IMR-90 (cell line): ENCODE results near the gene TMEM223.

Experiments used
- FOS ChIP-seq: fragments of 150-350 bp; IDR thresholded peaks from 2 replicates; pipeline ENCODE4 v1.6.1; 2016; ENCODE audit warnings: low read depth, low read length
- RFX5 ChIP-seq: IDR thresholded peaks from 2 replicates; pipeline ENCODE4 v1.8.0; 2012; ENCODE audit warnings: low read depth, mild to moderate bottlenecking, low read length, moderate library complexity
- SMC3 ChIP-seq: fragments of 150-350 bp; IDR thresholded peaks from 2 replicates; pipeline ENCODE4 v1.6.1; 2016; ENCODE audit warnings: low read depth, mild to moderate bottlenecking, antibody characterized with exemption, low read length, moderate library complexity
- TF ChIP-seq, protein P1 (sequence below): conservative IDR thresholded peaks from 2 replicates; pipeline ENCODE4 v1.5.1; 2012; ENCODE audit warnings: mild to moderate bottlenecking, low read depth, low read length, improper control_type of control experiment
- TF ChIP-seq, protein P2 (sequence below): fragments of 150-350 bp; IDR thresholded peaks from 2 replicates; pipeline ENCODE4 v1.6.1; 2016; ENCODE audit warnings: low read depth, mild to moderate bottlenecking, low read length, moderate library complexity, borderline replicate concordance

DNA sequence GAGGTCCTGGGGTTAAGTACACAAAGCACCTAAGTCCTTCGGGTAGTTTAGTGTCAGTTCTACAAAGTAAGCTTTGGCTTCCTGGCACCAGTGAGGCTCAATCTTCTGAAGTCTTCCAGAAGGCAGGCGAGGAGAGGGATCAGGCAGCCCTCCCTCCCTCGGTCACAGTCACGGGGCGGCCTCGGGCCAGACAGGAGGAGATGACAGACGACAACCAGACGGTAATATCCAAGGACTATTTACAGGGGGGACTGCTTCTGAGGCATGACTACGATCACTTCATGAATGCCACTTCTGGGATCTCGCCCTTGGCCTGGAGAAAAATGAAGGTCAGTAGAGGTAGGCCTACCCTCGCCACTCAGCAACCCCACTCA is 383 bp upstream of the TMEM223 start:
- TF ChIP-seq, protein P1, sequence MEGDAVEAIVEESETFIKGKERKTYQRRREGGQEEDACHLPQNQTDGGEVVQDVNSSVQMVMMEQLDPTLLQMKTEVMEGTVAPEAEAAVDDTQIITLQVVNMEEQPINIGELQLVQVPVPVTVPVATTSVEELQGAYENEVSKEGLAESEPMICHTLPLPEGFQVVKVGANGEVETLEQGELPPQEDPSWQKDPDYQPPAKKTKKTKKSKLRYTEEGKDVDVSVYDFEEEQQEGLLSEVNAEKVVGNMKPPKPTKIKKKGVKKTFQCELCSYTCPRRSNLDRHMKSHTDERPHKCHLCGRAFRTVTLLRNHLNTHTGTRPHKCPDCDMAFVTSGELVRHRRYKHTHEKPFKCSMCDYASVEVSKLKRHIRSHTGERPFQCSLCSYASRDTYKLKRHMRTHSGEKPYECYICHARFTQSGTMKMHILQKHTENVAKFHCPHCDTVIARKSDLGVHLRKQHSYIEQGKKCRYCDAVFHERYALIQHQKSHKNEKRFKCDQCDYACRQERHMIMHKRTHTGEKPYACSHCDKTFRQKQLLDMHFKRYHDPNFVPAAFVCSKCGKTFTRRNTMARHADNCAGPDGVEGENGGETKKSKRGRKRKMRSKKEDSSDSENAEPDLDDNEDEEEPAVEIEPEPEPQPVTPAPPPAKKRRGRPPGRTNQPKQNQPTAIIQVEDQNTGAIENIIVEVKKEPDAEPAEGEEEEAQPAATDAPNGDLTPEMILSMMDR, result no peak
- no peak for TF ChIP-seq FOS
- TF ChIP-seq RFX5, result no peak
- no peak for TF ChIP-seq SMC3
- TF ChIP-seq, protein P2, sequence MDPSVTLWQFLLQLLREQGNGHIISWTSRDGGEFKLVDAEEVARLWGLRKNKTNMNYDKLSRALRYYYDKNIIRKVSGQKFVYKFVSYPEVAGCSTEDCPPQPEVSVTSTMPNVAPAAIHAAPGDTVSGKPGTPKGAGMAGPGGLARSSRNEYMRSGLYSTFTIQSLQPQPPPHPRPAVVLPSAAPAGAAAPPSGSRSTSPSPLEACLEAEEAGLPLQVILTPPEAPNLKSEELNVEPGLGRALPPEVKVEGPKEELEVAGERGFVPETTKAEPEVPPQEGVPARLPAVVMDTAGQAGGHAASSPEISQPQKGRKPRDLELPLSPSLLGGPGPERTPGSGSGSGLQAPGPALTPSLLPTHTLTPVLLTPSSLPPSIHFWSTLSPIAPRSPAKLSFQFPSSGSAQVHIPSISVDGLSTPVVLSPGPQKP, result no peak
